Stimulated activated CD4-positive, alpha-beta T cell treated with anti-CD3 and anti-CD28 coated beads, Interleukin-1b, Interleukin-23, amount 100 ng/mL, for 24 hours (primary cell): Measurements from ENCODE around the gene MAFF.
"Not testable (repeated sequence)": the region's sequence is repeated elsewhere in the genome, so short reads cannot be mapped to it uniquely, and the experiment has no call there.

ENCODE experiments used
- DNase-seq, 4 experiments: peaks; one replicate each; pipeline ENCODE4 v3.0.0-alpha.2; 2020; ENCODE audit warnings: low read depth in 4 of 4, low spot score in 1 of 4

The MAFF gene

DNA sequence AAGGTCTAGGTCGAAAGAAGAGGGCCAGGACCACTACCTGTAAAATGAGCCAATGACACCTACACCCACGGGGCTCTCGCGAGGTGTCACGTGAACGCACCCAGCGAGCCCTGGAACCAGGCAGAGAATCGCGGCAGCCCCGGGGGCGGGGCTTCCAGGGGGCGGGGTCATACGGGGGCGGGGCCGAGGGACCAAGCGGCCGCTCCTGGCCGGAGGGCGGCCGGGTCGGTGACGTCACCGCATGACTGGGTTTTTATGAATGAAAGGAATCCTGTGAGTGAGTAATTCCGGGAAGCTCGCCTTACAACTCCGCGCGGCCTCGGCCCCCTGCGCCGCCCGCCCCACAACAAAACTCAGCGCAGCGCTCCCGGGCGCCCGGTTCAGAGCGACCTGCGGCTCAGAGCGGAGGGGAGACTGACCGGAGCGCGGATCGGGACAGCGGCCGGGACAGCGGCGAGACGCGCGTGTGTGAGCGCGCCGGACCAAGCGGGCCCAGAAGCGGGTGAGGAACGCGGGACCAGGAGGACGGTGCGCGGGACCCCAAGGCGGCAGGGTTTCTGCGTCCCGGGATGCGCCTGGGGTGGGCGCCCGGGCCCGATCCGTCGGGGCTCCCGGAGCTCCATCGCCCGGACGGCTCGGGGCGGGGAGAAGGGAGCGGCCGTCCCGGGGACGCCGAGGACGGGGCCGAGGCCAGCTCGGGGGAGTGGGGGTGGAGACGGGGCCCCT is at the start of gene MAFF:
TSS of gene MAFF (plus strand) at position 284 of the 726 bp plus-strand sequence. CDS start 11,860 bp downstream, outside the sequence.
- DNase-seq, result peak; percentile 49 to 93 (median 74)

DNA sequence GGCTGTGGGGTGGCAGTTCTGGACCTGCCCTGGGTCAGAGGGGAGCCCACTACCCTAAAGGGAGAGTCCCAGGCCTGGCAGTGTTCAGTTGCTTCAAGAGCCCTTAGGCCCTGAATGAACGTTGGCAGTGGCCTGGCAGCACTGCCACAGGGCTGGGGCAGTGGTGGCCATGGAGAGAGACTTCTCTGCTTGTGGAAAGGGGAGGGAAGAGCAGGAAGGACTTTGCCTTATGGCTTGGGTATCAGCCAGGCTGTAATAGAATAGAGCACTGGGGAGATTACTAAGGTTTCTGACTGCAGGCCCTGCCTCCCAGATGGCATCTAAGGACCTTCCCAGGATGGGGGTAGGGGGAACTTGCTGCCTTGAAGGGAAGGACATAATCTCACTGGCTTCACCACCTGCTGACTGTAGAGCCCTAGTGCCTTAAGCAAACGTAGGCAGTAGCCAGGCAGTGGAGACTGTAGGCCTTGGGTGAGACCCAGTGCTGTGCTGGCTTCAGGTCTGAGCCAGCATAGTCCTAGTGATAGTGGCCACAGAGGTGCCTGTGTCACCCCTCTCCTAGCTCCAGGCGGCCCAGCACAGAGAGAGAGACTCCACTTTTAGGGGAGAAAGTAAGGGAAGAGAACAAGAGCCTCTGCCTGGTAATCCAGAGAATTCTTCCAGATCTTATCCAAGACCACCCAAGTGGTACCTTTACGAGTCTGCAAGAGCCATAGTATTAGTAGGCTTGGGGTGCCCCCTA is 47.8 kb upstream of the MAFF start:
- no peak for DNase-seq

DNA sequence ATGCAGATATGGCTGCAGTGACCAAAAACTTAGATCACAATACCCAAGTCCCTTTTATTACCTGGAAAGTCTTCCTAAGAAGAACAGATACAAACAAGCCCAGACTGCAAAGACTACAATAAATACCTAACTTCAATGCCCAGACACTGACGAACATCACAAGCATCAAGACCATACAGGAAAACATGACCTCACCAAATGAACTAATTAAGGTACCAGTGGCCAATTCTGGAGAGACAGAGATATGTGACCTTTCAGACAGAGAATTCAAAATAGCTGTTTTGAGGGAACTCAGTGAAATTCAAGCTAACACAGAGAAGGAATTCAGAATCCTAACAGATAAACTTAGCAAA is 47.3 kb upstream of the MAFF start:
- DNase-seq, result not testable (repeated sequence)

DNA sequence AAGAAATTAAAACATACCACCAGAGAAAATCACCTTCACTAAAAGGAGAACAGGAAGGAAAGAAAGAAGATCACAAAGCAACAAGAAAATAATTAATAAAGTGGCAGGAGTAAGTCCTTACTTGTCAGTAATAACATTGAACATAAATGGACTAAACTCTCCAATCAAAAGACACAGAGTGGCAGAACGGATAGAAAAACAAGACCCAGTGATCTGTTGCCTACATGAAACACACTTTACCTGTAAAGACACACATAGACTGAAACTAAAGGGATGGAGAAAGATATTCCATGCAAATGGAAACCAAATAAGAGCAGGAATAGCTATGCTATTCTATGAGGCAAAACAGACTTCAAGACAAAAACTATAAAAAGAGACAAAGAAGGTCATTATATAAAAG is 46.1 kb upstream of the MAFF start:
- DNase-seq, result no peak

DNA sequence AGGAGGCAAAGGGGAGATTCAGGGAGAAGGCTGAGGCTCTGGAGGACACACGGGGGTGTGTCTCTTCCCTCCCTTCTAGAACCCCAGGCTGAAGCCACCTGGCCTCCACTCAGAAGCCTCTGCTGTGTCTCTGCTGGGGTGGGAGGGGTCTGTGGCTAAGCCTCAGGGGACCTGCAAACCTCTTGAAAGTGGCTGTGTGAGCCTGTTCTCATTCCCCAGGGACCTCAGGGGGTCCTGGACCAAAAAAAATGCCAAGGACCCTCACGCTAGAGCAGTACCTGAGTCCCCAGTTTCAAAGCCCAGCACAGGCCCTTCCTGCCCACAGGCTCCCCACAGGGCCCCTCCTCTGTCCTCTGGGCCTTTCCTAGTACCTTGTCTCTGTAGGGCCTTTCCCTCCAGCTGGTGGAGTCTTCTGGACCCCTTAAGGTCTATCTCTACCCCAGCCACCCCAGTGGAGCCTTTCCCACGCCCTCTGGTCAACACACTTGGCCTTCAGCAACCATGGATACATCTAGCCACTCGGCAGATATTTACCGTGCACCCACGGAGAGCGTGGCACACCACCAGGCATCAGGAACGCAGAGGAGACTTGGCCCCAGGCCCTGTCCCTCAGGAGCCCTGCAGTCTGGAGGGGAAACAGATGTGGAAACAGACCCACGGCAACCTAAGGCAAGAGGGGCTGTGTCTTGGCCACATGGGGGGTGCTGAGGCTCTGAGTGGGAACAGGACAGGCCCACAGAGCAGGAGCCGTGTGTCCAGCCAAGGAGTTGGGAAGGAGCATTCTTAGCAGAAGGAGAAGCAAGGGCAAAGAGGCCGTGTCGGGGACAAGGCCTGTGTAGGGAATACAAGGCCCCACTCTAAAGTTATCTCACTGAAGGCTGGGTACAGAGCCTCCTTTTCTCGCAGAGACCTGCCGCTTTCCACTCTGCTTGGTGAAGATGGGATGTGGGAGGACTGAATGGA is 38.6 kb upstream of the MAFF start:
- no peak for DNase-seq

DNA sequence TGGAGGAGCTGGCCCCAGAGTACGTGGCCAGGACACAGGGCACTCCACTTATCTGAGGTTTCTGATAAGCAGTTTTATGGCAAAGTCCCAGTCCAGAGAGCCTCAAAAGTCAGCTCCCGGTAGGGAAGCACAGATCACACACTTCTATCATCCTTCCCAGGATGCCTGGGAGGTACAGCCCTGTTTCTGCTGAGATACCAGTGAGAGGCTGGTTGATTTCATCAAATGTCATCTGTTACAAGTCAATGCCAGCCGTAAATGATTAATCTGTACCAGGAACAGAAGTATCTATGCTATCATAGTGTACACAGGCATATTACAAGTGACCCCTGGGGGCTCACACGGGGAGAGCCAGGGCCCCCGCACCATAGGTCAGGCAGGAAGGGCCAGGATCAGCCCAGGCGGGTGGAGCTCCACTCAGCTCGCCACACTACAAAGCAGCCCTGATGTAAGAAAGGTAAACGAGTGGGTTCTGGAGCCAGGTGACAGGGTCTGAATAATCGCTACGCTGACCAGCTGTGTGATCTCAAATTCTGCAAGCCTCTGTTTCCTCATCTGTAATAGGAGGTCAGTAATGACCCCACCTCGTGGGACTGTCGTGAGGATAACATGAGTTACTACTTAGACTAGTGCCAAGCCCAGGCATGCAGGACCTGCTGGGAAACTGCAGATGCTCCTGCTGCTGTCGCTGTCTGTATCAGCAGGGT is 37.8 kb upstream of the MAFF start:
- DNase-seq, result no peak

DNA sequence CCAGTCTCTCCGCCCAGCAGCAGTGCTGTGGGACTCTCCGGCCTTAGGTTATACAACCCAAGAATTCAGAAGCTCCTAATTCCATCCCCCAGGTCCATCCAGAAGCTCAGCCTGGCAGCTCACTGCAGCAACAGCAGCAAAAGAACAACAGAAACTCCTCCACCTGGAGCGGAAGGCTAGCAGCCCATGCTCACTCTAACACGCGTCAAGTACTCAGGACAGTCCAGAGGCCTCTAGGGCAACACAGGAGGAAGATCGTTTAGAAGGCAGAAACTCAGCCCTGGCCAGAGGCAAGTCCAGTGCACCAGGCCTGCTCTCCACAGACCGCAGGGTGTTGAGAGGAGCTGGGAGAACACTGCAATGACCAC is 37.3 kb upstream of the MAFF start:
- no peak for DNase-seq

DNA sequence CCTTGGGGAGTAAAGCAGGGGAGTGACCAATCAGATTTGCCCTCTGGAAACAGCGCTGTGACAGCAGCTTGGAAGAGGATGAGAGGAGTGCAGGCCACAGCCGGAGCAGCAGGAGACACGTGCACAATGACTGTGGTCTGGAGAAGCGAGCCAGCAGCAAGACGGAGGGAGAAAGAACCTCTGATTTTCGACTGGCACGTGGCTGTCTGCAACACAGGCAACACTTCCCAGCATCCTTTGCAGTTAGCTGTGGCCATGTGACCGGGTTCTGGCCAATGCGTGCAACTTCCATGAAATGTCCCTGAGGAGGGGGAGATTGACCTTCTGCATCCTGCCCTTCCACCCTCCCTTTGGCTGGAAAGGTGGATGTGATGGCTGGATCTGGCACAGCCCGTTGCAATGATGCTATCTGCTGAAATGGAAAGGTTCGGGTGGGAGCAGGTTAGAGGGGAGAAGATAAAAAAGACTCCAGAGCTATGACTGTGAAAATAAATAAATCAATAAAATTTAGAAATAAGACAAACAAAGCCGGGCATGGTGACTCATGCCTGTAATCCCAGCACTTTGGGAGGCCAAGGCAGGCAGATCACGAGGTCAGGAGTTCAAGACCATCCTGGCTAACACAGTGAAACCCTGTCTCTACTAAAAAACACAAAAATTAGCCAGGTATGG is 35.7 kb upstream of the MAFF start:
- no peak for DNase-seq

DNA sequence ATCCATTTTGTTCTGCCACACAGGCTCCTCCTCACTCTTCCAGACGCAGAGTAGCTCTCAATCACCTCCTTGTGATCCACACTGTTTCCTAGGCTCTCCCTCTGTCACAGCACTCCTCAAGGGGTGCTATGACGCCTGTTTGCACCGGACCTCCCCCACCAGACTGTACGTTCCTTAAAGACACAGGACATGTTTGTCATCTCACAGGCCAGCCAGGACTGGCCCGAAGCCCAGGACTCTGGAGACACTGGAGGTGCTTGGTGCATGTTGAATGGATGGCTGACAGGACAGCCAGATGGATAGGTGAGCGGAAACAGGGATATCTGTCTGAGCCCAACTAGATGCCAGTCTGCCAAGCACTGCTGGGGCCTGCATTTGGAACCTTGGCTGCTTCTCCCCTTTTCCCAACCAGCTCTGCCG is 33.8 kb upstream of the MAFF start:
- no peak for DNase-seq

DNA sequence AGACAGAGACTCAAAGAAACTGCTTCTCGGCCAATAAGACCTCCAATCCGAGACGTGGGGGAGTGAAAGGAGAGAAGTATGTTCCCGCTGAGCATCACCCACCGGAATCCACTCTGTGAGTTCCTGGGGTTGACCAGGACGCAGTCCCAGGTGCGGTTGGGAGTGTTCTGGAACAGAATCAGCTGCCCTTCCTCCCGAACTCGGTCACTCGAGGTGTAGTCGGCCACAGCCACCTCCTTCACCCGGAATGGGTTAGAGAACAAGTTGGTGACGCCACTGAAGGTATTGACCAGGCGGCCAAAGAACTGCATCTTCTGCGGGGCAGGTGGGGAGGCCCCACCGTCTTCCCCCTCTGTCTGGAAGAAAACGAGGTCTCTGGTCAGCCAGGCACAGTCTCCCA is 32.7 kb upstream of the MAFF start:
- no peak for DNase-seq

DNA sequence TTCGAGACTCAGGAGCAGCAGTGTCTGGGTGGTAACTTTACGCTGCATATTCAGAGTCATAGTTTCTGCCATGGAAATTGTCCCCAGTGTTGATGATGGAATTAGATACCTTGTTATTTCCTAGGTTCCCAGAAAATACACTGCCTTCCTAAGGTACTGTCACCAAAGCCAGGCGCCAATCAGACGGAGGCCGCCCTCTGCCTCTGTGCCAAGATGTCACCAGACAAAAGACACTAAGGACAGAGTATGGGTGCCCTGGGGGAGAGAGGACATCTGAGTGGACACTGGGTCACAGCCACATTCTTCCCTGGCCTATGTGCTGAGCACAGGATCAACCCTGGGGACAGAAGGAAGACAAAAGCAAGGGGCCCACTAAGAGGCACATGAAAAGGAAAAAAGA is 31.3 kb upstream of the MAFF start:
- no peak for DNase-seq

DNA sequence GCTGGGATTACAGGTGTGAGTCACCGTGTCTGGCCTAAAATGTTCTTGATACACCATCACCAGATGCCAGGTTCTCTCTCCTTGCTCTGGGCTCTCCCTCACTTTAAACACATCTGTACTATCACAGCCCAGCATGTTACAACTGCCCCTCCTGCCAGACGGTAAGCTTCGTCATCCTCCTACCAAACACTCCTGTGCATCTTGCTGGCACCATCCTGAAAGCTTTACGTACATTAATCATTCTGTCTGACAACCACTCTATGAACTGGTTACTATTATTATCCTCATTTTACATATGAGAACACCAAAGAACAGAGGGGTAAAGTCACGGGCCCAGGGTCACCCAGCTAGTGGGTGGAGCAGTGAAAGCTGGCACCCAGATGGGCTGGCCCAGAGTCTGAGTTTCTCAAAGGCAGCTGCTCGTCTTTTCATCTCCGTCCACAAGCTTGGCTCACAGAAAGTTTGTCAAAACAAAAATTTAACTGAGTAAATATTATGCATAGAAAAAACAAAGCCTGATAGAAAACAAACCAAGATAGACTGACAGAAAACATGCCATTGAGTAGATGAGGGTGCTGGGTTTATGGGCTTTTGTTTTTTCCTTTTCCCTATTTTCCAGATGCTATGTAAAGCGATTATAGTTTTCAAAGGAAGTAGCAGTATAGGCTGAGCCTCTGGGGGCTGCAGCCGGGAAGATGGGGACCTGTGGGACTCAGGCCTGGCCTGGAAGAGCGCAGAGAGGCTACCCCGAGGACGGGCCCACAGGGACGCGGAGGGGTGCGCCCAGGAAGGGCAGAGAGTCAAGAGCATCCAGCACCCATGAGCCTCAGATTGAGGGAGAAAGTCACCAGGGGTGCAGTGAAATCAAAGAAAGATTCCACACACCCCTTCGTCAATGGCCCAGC is 29.6 kb upstream of the MAFF start:
- DNase-seq, result no peak

DNA sequence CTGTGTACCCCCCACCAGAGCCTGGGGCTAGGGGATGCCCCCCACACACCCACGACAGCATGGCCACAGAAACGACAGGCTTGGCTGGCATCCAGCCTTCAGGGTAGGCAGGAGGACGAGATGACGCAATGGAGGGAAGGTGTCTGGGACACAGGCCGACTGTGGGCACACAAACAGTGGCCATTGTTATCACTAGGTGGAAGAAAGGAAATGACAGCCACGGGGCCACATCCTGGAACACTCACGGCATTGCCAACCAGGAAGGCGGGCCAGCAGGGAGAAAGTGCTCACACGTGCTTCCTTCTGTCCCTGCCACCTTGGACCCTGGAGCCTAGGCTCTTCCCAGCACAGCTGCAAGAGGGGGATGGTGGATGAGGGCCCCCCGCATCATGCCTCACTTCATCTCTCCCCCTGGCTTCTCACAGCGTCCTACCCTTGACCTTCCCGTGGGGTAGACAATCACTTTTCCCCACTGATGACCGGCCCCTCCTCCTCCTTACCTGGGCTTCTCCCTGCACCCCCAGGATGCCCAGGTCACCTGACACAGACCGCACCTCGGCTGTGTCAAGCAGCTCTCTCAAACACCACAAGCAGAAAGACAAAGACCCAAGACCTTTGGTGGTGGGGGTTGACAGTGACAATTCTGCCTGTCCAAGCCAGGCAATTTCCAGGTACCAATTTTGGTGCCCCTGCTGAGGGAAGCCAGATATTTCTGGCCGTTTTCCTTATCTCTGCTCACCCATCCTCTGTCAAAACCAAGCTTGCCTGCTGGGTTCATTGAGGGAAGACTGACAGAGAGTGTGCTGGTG is 28.8 kb upstream of the MAFF start:
- DNase-seq, result no peak

DNA sequence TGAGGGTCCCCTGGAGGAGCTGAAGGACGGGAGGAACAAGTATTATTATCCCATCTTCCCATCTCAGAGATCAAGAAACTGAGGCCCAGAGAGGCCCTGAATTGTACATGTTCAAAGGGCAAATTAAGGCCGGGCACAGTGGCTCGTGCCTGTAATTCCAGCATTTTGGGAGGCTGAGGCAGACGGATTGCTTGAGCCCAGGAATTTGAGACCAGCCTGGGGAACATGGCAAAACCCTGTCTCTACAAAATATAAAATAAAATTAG is 28.2 kb upstream of the MAFF start:
- DNase-seq, result no peak

DNA sequence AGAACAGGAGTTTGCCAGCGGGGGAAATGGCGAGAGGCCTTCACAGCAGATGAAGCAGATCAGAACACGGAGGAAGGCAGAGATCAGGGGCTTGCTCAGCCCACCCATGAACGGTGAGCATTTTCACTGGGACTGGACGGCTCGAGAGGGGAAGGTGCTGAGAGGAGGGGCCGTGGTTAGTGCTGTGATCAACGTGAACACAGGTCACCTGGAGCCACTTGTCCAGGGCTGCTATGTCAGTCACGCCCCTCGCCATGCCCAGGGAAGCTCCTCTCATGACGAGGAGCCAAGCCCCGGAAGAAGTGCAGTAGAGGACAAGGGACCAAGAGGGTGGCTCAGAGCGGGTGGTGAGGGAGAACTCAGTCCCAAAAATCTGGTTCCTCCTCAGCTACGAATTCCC is 27.2 kb upstream of the MAFF start:
- DNase-seq, result no peak

DNA sequence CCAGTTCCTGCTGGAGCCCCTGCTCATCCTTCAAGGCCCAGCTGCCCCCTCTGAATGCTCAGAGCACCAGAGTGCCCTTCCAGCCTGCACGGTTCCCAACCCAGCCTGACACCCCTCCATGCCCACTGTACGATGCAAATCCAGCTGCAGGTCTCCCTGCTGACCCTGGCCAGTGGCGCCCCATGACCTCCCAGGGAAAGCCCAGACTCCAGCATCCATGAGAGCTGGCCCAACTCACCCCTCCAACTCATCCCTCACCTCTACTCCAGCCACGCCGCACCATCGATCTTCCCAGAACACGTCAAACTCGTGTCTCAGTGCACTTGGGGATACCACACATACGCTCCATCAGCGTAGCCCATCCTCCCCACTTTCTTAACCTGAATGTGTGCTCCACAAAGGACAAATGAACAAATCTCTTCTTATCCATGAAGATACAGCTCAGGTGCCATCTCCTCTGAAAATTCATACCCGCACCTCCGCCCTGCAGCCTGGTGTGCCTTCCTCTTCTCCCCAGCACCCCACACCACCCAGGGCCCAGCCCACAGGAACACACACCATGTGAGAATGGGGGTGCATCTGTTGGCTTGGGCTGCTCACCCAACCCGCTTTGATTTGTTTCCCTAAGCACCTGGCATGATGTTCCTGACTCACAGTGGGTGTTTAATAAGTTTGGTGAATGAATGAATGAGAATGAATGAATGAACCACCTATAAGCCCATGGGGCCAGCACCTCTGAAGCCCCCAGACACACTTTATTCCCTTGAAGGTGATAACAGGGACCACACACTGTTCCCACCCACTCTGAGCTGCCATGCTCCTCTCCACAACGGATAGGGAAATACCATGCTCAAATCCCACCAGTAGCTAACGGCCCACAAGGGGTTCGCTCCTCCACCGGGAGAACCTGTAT is 26.3 kb upstream of the MAFF start:
- DNase-seq, result no peak

DNA sequence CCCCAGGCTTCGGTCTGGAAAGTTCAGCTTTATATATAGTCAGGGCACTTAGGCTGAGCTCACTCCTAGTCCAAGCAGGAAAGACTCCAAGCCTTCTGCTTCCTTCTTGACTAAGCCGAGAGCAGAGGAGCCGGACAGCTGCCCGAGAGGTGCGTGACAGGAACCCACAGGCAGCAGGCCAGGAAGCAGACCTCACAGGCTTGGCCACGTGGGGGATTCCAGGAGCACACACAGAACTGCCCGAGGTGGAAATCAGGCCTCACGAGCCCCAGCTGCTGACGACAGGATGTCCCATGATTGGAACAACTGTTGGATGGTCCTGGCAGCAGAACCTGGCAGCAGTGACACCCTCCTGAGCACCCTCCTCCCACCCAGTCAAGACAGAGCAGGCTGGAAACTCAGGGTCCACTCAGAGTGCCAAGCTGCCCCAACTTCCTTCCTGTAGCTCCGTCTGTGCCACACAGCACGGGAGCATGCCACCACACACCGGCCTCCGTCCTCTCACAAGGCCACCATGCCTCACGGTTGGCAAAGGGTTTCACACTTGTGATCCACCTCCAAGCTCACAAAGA is 25.5 kb upstream of the MAFF start:
- DNase-seq, result no peak

DNA sequence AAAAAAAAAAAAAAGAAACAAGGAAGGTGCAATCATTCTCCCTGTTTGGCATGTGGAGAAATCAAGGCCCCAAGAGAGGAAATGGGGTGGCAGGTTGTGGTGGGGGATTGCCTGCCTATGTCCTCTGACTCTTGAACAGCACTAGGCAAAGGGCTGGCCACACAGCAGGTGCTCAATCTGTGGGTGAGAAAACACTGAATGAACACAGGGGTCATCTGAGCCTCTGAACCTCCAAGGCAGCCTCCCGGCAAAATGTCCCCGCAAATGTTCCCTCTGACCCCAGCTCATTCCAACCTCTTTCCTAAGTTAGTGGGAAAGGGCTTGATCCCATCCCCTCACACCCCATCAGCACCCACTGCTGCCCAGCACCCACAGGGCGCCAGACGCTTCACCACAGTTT is 24.8 kb upstream of the MAFF start:
- no peak for DNase-seq
